ENCODE data around the gene CACNB2. TPM values are rescaled to one million over a fixed set of nuclear protein-coding genes. Genes with fewer than 3 reads are reported as not detected.

Gene CACNB2
- total RNA-seq, 1 donor = 1.3 TPM

DNA sequence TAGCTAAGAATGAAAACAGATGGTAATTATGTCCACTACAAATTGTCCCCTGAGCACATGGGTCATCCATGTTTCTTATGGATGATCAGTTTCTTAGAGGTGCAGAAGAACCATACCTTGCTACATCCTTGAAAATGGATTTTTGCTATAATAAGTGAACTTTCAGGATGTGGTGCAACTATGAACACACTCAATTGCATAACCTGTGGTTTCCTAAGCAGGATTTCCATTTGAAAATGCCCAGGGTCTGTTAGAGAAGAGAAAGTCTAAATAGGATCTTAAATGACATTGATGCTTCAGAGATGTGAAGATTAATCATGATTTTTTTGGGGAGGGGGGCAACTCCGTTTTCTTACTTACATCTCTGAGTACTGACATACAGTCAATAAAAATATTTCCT lies 39.6 kb upstream of the CACNB2 start:
- DNase-seq (ENCODE audit: low read depth) = no peak
- no peak overlapping the region for H3K4me3 ChIP-seq (ENCODE audit: low read depth, low read length)
- no peak for TF ChIP-seq CTCF (IDR thresholded peaks at IDR 0.05; ENCODE audit: insufficient read depth, low read depth, low read length)

DNA sequence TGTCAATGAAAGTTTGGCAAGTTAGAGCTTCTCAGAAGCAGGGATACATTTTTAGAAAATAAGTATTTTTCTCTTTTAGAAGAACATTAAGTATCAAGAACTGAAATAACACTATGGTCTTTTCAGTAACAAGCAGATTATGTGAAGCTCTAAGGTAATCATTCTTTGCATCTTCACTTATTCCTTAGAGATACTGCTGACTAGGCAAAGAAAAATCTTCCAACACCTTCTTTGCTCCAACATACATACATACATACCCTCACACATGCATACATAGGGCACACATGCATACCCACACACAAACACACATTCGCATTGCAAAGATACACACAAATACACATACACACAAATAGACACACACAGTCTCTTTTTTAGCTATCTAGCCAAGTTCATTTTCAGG lies 37.8 kb upstream of the CACNB2 start:
- no peak overlapping the region for H3K4me3 ChIP-seq (ENCODE audit: low read depth, low read length)
- no peak for TF ChIP-seq CTCF (IDR thresholded peaks at IDR 0.05; ENCODE audit: insufficient read depth, low read depth, low read length)
- DNase-seq (ENCODE audit: low read depth) = no peak

GRCh38 chr10:18104223-18104872 lies 35.9 kb upstream of the CACNB2 start:
- peak; percentile 37 for DNase-seq (ENCODE audit: low read depth)
- TF ChIP-seq CTCF (IDR thresholded peaks at IDR 0.05; ENCODE audit: insufficient read depth, low read depth, low read length) = peak; percentile 65
- no peak overlapping the region for H3K4me3 ChIP-seq (ENCODE audit: low read depth, low read length)

DNA sequence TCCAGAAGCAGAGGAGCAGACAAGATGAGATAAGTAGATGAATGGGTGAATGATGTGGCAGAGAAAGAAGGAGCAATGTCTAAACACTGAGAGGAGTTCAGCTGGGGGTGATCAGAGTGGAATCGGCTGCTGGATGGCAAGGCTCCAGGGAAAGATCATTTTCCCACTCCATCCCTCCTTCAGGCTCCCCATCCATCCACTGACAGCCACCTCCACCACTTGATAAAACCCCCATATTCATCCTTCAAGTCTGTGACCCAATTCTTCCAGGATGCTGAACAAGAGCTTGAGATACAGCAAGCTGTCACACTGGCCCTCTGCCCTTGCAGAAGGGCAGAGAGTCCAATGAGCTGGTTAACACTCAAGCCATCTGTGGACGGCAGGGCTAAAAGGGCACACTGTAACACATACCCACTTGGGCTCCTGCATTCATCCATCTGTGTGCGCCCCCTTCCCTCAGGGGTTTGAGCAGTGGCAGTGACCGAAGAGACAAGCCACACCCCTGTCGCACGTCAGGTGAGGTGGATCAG lies 30.8 kb upstream of the CACNB2 start:
- no peak for DNase-seq (ENCODE audit: low read depth)
- no peak for TF ChIP-seq CTCF (IDR thresholded peaks at IDR 0.05; ENCODE audit: insufficient read depth, low read depth, low read length)
- H3K4me3 ChIP-seq (ENCODE audit: low read depth, low read length) = no peak overlapping the region

DNA sequence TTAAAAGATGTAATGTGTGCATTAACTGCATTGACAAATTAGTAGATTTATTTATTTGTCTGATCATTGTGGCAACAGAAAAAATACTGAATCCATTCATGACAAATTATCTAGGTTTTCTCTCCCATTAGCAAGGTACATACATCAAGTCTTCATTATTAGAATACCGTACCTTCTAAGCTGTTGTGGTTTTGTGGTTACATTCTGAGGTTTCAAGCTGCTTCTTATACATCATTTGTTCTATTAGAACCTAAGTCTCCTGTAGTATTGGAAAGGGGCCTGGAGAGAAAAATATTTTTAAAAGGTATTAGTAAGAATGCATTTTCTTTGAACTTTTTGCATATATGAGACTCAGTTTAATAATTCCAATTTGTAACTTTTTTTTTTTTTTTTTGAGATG lies 26.3 kb upstream of the CACNB2 start:
- TF ChIP-seq CTCF (IDR thresholded peaks at IDR 0.05; ENCODE audit: insufficient read depth, low read depth, low read length) = no peak
- H3K4me3 ChIP-seq (ENCODE audit: low read depth, low read length) = no peak overlapping the region
- no peak for DNase-seq (ENCODE audit: low read depth)

- no peak overlapping the region for H3K4me3 ChIP-seq (ENCODE audit: low read depth, low read length)
- no peak for DNase-seq (ENCODE audit: low read depth)
- no peak for TF ChIP-seq CTCF (IDR thresholded peaks at IDR 0.05; ENCODE audit: insufficient read depth, low read depth, low read length)
Measured at GRCh38 chr10:18117276-18117675, 22.9 kb upstream of the CACNB2 start.

DNA sequence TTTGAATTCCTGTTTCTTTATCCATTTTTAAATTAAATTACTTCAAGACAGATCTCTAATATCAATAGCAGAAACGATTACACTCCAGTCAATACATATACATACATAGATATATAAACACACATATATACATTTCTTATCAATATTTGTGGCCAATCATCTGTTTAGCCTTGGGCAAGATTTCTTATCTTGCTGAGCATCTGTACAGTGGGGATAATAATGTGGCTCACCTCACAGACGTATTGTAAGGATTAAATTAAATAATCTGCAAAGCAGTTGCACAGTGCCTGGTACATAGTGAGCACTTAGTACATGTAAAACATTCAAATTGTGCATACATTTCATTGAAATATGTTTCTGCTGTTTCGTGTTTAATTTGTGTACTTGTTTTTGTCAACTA lies 17.5 kb upstream of the CACNB2 start:
- TF ChIP-seq CTCF (IDR thresholded peaks at IDR 0.05; ENCODE audit: insufficient read depth, low read depth, low read length) = no peak
- DNase-seq (ENCODE audit: low read depth) = no peak
- no peak overlapping the region for H3K4me3 ChIP-seq (ENCODE audit: low read depth, low read length)

Measured in fibroblast of villous mesenchyme (primary cell).